ENCODE results near the gene ARHGAP25.

GRCh38 chr2:68723181-68723580 is 11.4 kb upstream of the ARHGAP25 start:
- TF ChIP-seq CTCF (IDR thresholded peaks at IDR 0.05) (no peak), POLR2A (IDR thresholded peaks at IDR 0.05) (no peak)
